IMR-90 (cell line): ENCODE results near the gene COL8A1. TPM values are rescaled to one million over a fixed set of nuclear protein-coding genes. Genes with fewer than 3 reads are reported as not detected.

Source experiments
- ATAC-seq: fragments of 200-7000 bp; cut with Tn5 transposase; 2 replicates; pipeline ENCODE4 v1.9.1; 2020; ENCODE audit warnings: low read depth, mild to moderate bottlenecking, moderate library complexity
- BruUV-seq: library from RNA; stranded (reverse); fragments of 400-500 nt; replicated peaks from 2 replicates; lab custom pipeline; 2021; lab: Mats Ljungman, UMichigan
- CTCF ChIA-PET: fragments of 300-600 bp; formaldehyde crosslinking; extraction: SDS; loops from one replicate; lab custom pipeline; 2021; ENCODE audit warnings: antibody characterized with exemption; lab: Yijun Ruan, JAX
- POLR2A ChIA-PET: fragments of 300-600 bp; sonication (Branson Sonifier 250); formaldehyde crosslinking; loops from one replicate; lab custom pipeline; 2022; ENCODE audit warnings: antibody characterized with exemption; ENCODE audit not compliant: unreplicated experiment; lab: Charles Lee
- DNase-seq: peaks from one replicate; pipeline ENCODE4 v3.0.0; 2013
- H2AFZ ChIP-seq: replicated peaks from 2 replicates; pipeline ENCODE3; 2013; ENCODE audit warnings: low read length, mild to moderate bottlenecking; ENCODE audit not compliant: poor library complexity
- H2AK5ac ChIP-seq: 2 replicates; pipeline ENCODE4 v1.6.1; 2013; ENCODE audit warnings: low read depth, low read length, inconsistent platforms
- H2AK9ac ChIP-seq: replicated peaks from 2 replicates; pipeline ENCODE3; 2013; ENCODE audit warnings: mild to moderate bottlenecking, low read depth, low read length, moderate library complexity; ENCODE audit not compliant: poor library complexity
- H2BK120ac ChIP-seq: 2 replicates; pipeline ENCODE4 v1.6.1; 2013; ENCODE audit warnings: low read depth, low read length, inconsistent platforms
- H2BK15ac ChIP-seq: 3 replicates; pipeline ENCODE4 v1.6.1; 2013; ENCODE audit warnings: low read depth, low read length, inconsistent platforms
- H2BK20ac ChIP-seq: 2 replicates; pipeline ENCODE4 v1.6.1; 2013; ENCODE audit warnings: low read depth, mild to moderate bottlenecking, inconsistent platforms, low read length, moderate library complexity
- H2BK5ac ChIP-seq: 2 replicates; pipeline ENCODE4 v1.6.1; 2013; ENCODE audit warnings: mild to moderate bottlenecking, low read depth, low read length, inconsistent platforms; ENCODE audit not compliant: poor library complexity, severe bottlenecking
- H3K14ac ChIP-seq: replicated peaks from 2 replicates; pipeline ENCODE4 v1.6.1; 2013; ENCODE audit warnings: low read depth, low read length, inconsistent platforms
- H3K18ac ChIP-seq: 2 replicates; pipeline ENCODE4 v1.6.1; 2013; ENCODE audit warnings: low read depth, low read length, control low read depth
- H3K23ac ChIP-seq: 2 replicates; pipeline ENCODE4 v1.6.1; 2013; ENCODE audit warnings: low read depth, low read length, inconsistent platforms
- H3K27ac ChIP-seq: 2 replicates; pipeline ENCODE4 v1.5.1; 2013; ENCODE audit warnings: mild to moderate bottlenecking, control low read depth, low read length; ENCODE audit not compliant: insufficient read depth
- H3K27me3 ChIP-seq: 2 replicates; pipeline ENCODE4 v1.6.1; 2013; ENCODE audit warnings: low read length; ENCODE audit not compliant: control insufficient read depth, insufficient read depth
- H3K36me3 ChIP-seq: 2 replicates; pipeline ENCODE4 v1.6.1; 2013; ENCODE audit warnings: low read length, mixed read lengths; ENCODE audit not compliant: control insufficient read depth, insufficient read depth
- H3K4ac ChIP-seq: 2 replicates; pipeline ENCODE4 v1.6.1; 2013; ENCODE audit warnings: low read depth, low read length, inconsistent platforms
- H3K4me1 ChIP-seq: 2 replicates; pipeline ENCODE4 v1.6.1; 2013; ENCODE audit warnings: low read length, mixed read lengths; ENCODE audit not compliant: control insufficient read depth, insufficient read depth
- H3K4me2 ChIP-seq: 2 replicates; pipeline ENCODE4 v1.6.1; 2013; ENCODE audit warnings: low read depth, mild to moderate bottlenecking, control low read depth, low read length, moderate library complexity
- H3K4me3 ChIP-seq: 2 replicates; pipeline ENCODE4 v1.5.1; 2013; ENCODE audit warnings: low read depth, mild to moderate bottlenecking, control low read depth, low read length, moderate library complexity; ENCODE audit not compliant: insufficient read depth
- H3K56ac ChIP-seq: 2 replicates; pipeline ENCODE4 v1.6.1; 2013; ENCODE audit warnings: low read length, inconsistent platforms; ENCODE audit not compliant: insufficient read depth; ENCODE audit errors: extremely low read depth
- H3K79me1 ChIP-seq, 2 experiments: 2 replicates each; pipeline ENCODE4 v1.6.1; 2013; ENCODE audit warnings: low read length in 2 of 2, inconsistent platforms in 1 of 2, low read depth in 1 of 2
- H3K9ac ChIP-seq: 2 replicates; pipeline ENCODE4 v1.6.1; 2013; ENCODE audit warnings: low read depth, low read length, control low read depth
- H3K9me1 ChIP-seq: 2 replicates; pipeline ENCODE4 v1.6.1; 2013; ENCODE audit warnings: low read length, inconsistent platforms; ENCODE audit not compliant: insufficient read depth
- H3K9me3 ChIP-seq: 2 replicates; pipeline ENCODE4 v1.6.1; 2013; ENCODE audit warnings: low read length; ENCODE audit not compliant: control insufficient read depth, insufficient read depth
- H4K20me1 ChIP-seq: 2 replicates; pipeline ENCODE4 v1.6.1; 2013; ENCODE audit warnings: low read length, inconsistent platforms; ENCODE audit not compliant: insufficient read depth
- H4K5ac ChIP-seq: 2 replicates; pipeline ENCODE4 v1.6.1; 2013; ENCODE audit warnings: mild to moderate bottlenecking, low read depth, low read length, control low read depth
- H4K8ac ChIP-seq, 2 experiments: 2 replicates each; pipeline ENCODE4 v1.6.1; 2013; ENCODE audit warnings: low read depth in 2 of 2, low read length in 2 of 2, control low read depth in 1 of 2, inconsistent platforms in 1 of 2
- H4K91ac ChIP-seq: 2 replicates; pipeline ENCODE4 v1.6.1; 2013; ENCODE audit warnings: low read depth, low read length, inconsistent platforms; ENCODE audit not compliant: insufficient read depth
- CEBPB ChIP-seq: IDR thresholded peaks from 2 replicates; pipeline ENCODE4 v1.6.1; 2012; ENCODE audit warnings: low read depth, low read length, improper control_type of control experiment
- FOS ChIP-seq: fragments of 150-350 bp; IDR thresholded peaks from 2 replicates; pipeline ENCODE4 v1.6.1; 2016; ENCODE audit warnings: low read depth, low read length
- WGBS, 2 experiments: methylation state at CpG; one replicate each; pipeline versions ENCODE4 v1.1.5 to v1.1.7; 2013; ENCODE audit warnings: missing lambda C conversion rate in 2 of 2; ENCODE audit not compliant: insufficient read length in 1 of 2; ENCODE audit errors: extremely low coverage in 2 of 2; 5-methylcytosine and 5-hydroxymethylcytosine counted together
- dilution Hi-C: fragments of 300-500 bp; cut with HindIII; formaldehyde crosslinking; loops from one replicate; pipeline ENCODE4 v1.14.3; 2018; ENCODE audit warnings: low sequenced_read_pairs; ENCODE audit not compliant: unreplicated experiment
- in situ Hi-C: fragments of 300-500 bp; cut with MboI; formaldehyde crosslinking; loops from 3 replicates; pipeline ENCODE4 v1.14.3; 2019; ENCODE audit warnings: low sequenced_read_pairs, inconsistent platforms, mixed read lengths
- intact Hi-C: fragments of 100-400 bp; cut with micrococcal nuclease; formaldehyde crosslinking; loops from 2 replicates; pipeline ENCODE4 v1.10.0; 2022
- polyA plus RNA-seq, 3 experiments: library from polyadenylated mRNA; depleted of rRNA; stranded (reverse); fragments of >200 nt; gene quantifications; 2 replicates each; pipeline ENCODE4 v1.2.3, GENCODE V29; 2012; ENCODE audit warnings: low replicate concordance in 1 of 3
- total RNA-seq: library from RNA; depleted of rRNA; stranded (reverse); fragments of >200 nt; gene quantifications from 2 replicates; pipeline ENCODE4 v1.2.3, GENCODE V29; 2012

Gene COL8A1
- total and polyA plus RNA-seq, 2 of the 4 experiments (the other 2 are of a cell fraction) = 119 to 151 TPM

- WGBS, 2 experiments = 100% methylated on average over 1 of the region's 2 CpGs; no CpG with 5 or more reads in 1 of the 2 experiments
- no peak overlapping the region for H2BK20ac ChIP-seq
- no peak overlapping the region for H2BK120ac ChIP-seq
- no peaks in the 10 kb centered on the region for H3K9me3 ChIP-seq
- ChIA-PET CTCF (no interaction called here), POLR2A (no interaction called here)
- no peaks in the 10 kb centered on the region for H3K27me3 ChIP-seq
- no peak overlapping the region for H4K5ac ChIP-seq
- no peaks in the 10 kb centered on the region for H3K79me1 ChIP-seq
- no peak overlapping the region for H4K8ac ChIP-seq
- intact Hi-C loops (no loop called here), dilution Hi-C loops (no loop called here), in situ Hi-C loops (no loop called here)
- no TSS peak for BruUV-seq
- no peak overlapping the region for H3K9ac ChIP-seq
- H2BK5ac ChIP-seq = no peak overlapping the region
- no peak overlapping the region for H2AK9ac ChIP-seq
- no peak overlapping the region for H3K18ac ChIP-seq
- H3K4me2 ChIP-seq = no peak overlapping the region
- no peak overlapping the region for H4K91ac ChIP-seq
- H4K20me1 ChIP-seq = no peaks in the 10 kb centered on the region
- DNase-seq (peak; percentile 43), ATAC-seq (no peak)
- no peak overlapping the region for H3K4me3 ChIP-seq
- H2BK15ac ChIP-seq = no peak overlapping the region
- peaks cover 8% of the 10 kb centered on the region for H3K4me1 ChIP-seq
- no peak overlapping the region for H3K23ac ChIP-seq
- H2AFZ ChIP-seq = no peak overlapping the region
- no peak overlapping the region for H3K14ac ChIP-seq
- 0 out of 2 replicates have a peak, but pooled peaks cover 2% of the 10 kb centered on the region for H3K9me1 ChIP-seq
- TF ChIP-seq CEBPB (peak; percentile 91), FOS (no peak)
- H2AK5ac ChIP-seq = no peak overlapping the region
- H3K4ac ChIP-seq = no peak overlapping the region
- H3K56ac ChIP-seq = no peak overlapping the region
- H3K27ac ChIP-seq = no peak overlapping the region
- no peaks in the 10 kb centered on the region for H3K36me3 ChIP-seq
Observed at GRCh38 chr3:99620976-99621375, 17.4 kb upstream of the COL8A1 start.
